ENCODE measurements around the gene HEXIM1. TPM values are rescaled to one million over a fixed set of nuclear protein-coding genes. Genes with fewer than 3 reads are reported as not detected.

HEXIM1 gene
- total RNA-seq, 2 experiments from 2014 or later, result 12.1 to 16.4 TPM

DNA sequence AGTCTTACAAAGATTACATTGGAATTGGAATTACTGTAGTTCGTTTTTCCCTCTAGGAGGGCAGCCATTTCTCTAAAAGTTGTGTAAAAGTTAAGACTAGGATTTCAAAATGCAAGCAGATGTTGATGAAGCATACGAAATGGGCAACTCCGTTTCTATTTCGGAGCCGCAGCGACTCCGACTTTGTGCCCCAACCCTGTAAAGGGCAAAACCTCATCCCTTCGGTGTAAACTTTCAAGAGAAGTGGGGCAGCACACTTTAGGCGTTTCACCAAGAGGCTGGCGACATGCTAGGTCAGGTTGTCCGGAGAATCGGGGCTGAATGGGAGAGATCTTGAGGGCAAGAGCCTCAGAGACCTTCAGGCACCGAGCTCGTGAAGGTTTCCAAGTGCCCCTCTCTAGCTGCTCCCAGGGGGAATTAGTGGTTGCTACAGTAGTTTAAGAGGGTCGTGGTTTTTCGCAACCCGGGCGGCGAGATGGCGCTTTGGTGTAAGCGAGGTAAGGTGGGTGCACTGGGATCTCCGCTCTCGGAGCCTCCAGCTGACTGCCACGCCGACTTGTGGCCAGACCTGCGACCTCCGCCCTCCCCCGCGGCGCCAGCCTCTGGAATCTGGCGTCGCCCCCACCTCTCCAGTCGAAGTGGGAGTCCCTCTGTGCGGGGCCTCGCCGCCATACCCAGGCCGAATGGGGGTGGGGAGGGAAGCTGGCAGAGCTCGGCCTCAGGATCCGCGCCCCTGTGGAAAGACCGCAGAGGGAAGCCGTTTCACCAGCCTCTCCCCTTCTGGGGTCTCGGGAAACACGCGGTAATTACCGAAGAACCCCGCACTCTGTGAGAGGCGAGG, 12.4 kb downstream of the HEXIM1 start:
- ChIA-PET CTCF (ENCODE audit: unreplicated experiment) (interaction anchor here (1.0 to 1.8 kb wide), 2 partner anchors 9 to 11 kb away, joined by 4 read pairs; no protein-coding TSS in a partner anchor), POLR2A (interaction anchor here (0.7 to 1.6 kb wide), 6 partner anchors 9 to 25 kb away, joined by 3 to 17 read pairs (median 6); partner anchors contain the start of genes ACBD4 and HEXIM1)
- DNase-seq (ENCODE audit: low spot score), result peak; percentile 76
- no TSS peak for BruUV-seq (replicated peaks)
- Histone ChIP-seq H3K79me2 (ENCODE audit: insufficient read depth, low read depth, low read length) (peaks cover 14% of the 10 kb centered on the region; the same call in 1 of the 2 replicates), H3K4me1 (ENCODE audit: insufficient read depth, low read length, poor library complexity, severe bottlenecking) (peaks cover 22% of the 10 kb centered on the region), H4K20me1 (ENCODE audit: insufficient read depth, low read length) (no peaks in the 10 kb centered on the region; the same call in 1 of the 2 replicates), H3K27ac (ENCODE audit: low read depth, low read length, poor library complexity, severe bottlenecking) (peak overlapping the region; percentile 70), H3K4me2 (ENCODE audit: low read length) (peak overlapping the region; percentile 80), H3K9me2 (ENCODE audit: insufficient read depth, low read length) (no peaks in the 10 kb centered on the region), H3K4me3 (ENCODE audit: low read depth, low read length, poor library complexity, severe bottlenecking) (peak overlapping the region; percentile 96), H3K36me3 (ENCODE audit: insufficient read depth, low read length) (peaks cover 13% of the 10 kb centered on the region), H2AFZ (ENCODE audit: low read length) (peak overlapping the region; percentile 25; the same call in 1 of the 2 replicates), H3K9me3 (ENCODE audit: low read length) (no peaks in the 10 kb centered on the region)
- TF ChIP-seq, protein P1, sequence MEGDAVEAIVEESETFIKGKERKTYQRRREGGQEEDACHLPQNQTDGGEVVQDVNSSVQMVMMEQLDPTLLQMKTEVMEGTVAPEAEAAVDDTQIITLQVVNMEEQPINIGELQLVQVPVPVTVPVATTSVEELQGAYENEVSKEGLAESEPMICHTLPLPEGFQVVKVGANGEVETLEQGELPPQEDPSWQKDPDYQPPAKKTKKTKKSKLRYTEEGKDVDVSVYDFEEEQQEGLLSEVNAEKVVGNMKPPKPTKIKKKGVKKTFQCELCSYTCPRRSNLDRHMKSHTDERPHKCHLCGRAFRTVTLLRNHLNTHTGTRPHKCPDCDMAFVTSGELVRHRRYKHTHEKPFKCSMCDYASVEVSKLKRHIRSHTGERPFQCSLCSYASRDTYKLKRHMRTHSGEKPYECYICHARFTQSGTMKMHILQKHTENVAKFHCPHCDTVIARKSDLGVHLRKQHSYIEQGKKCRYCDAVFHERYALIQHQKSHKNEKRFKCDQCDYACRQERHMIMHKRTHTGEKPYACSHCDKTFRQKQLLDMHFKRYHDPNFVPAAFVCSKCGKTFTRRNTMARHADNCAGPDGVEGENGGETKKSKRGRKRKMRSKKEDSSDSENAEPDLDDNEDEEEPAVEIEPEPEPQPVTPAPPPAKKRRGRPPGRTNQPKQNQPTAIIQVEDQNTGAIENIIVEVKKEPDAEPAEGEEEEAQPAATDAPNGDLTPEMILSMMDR (conservative IDR thresholded peaks at IDR 0.05; ENCODE audit: low read length), result peak; percentile 62
- TF ChIP-seq EZH2phosphoT487 (IDR thresholded peaks at IDR 0.05; ENCODE audit: borderline replicate concordance, low read depth, low read length), result no peak
- intact Hi-C loops (cut with micrococcal nuclease; ENCODE audit: unreplicated experiment), result loop anchor here (1.0 kb wide), 2 partner anchors 13 to 25 kb away; partner anchors contain the start of gene ACBD4

DNA sequence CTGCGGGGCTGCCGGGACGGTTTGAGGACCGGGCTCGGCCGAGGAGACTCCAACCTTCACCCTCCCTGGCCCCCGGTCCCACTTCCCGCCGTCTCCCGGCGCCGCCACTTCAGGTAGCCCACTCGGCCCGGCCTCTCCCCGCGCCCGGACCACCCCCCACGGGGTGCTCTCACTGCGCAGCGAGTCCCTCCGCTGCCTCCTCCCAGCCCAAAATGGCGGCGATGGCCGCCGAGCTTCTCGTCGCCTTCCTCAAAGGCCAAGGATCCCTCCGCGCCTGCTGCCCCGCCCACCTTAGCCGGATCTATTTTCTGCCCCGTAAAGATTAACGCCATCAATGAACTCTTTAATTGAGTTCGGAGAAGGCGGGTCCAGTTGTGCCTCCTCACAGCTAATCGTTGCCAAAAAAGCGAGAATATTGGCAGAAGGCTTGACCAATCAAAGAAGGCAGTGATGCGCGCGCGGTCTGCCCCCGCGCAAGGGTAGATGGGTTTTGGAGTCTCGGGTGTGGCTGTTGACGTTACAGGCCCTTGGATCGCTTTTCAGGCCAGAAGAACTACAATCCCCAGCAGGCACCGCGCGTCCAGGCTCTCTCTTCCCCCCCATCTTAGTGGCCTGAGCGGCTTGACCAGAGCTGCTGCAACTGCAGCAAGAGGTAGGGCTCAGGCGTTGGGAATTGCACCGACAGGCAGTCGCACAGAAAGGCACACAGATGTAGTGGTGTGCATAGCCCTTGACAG, 13.2 kb downstream of the HEXIM1 start, which contains the start of gene HEXIM2:
HEXIM2 (plus strand) TSS at position 588 of the 737 bp plus-strand sequence. CDS start 919 bp downstream, outside the sequence.
- Histone ChIP-seq H3K9me3 (ENCODE audit: low read length) (no peaks in the 10 kb centered on the region), H3K36me3 (ENCODE audit: insufficient read depth, low read length) (peaks cover 13% of the 10 kb centered on the region), H3K79me2 (ENCODE audit: insufficient read depth, low read depth, low read length) (peaks cover 14% of the 10 kb centered on the region; the same call in 1 of the 2 replicates), H3K4me2 (ENCODE audit: low read length) (peak within 1 kb of the TSS; percentile 84), H3K27ac (ENCODE audit: low read depth, low read length, poor library complexity, severe bottlenecking) (peak within 1 kb of the TSS; percentile 70), H3K9me2 (ENCODE audit: insufficient read depth, low read length) (no peaks in the 10 kb centered on the region), H3K4me1 (ENCODE audit: insufficient read depth, low read length, poor library complexity, severe bottlenecking) (peaks cover 22% of the 10 kb centered on the region), H4K20me1 (ENCODE audit: insufficient read depth, low read length) (no peaks in the 10 kb centered on the region; the same call in 1 of the 2 replicates), H3K4me3 (ENCODE audit: low read depth, low read length, poor library complexity, severe bottlenecking) (peak within 1 kb of the TSS; percentile 96), H2AFZ (ENCODE audit: low read length) (peak within 1 kb of the TSS; percentile 25; the same call in 1 of the 2 replicates)
- intact Hi-C loops (cut with micrococcal nuclease; ENCODE audit: unreplicated experiment), result loop anchor here (1.0 kb wide), 2 partner anchors 14 to 26 kb away; partner anchors contain the start of gene ACBD4
- POLR2A ChIA-PET, result interaction anchor here (0.7 to 1.6 kb wide), 7 partner anchors 11 to 29 kb away, joined by 3 to 17 read pairs (median 3); partner anchors contain the start of genes ACBD4 and HEXIM1
- CTCF ChIA-PET (ENCODE audit: unreplicated experiment), result interaction anchor here (1.0 to 1.8 kb wide), 2 partner anchors 10 to 12 kb away, joined by 4 read pairs; no protein-coding TSS in a partner anchor
- TSS peak; percentile 55 for BruUV-seq (replicated peaks)
- no peak for TF ChIP-seq EZH2phosphoT487 (IDR thresholded peaks at IDR 0.05; ENCODE audit: borderline replicate concordance, low read depth, low read length)
- TF ChIP-seq, protein P1 (conservative IDR thresholded peaks at IDR 0.05; ENCODE audit: low read length), result no peak
- DNase-seq (ENCODE audit: low spot score), result peak; percentile 100

Data from OCI-LY7 (cell line).